SH-SY5Y (cell line): Measurements from ENCODE around the gene MAGOHB.

Experiments
- GATA2 ChIP-seq: IDR thresholded peaks from 2 replicates; pipeline ENCODE4 v1.6.1; 2011; ENCODE audit warnings: mild to moderate bottlenecking, low read depth, low read length
- GATA3 ChIP-seq: IDR thresholded peaks from 2 replicates; pipeline ENCODE4 v1.6.1; 2011; ENCODE audit warnings: low read depth, mild to moderate bottlenecking, low read length, moderate library complexity

DNA sequence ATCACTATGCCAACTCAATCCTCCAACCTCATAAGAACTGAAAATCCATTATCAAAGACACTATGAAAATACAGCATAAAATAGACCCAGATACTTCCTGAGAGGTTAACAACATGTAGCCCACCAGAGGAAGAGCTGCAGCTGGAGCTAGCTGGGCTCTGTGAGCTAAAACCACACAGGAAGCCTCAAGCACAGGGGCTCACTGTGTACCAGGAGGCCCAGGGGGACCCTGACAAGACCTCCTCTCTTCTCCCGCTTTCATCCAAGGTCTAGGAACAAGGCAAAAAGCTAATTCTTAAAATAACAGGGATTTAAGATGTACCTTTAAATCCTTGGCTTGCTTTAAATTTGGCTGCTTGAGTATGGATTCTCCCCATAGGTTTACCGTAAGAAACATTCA, 54.2 kb downstream of the MAGOHB start:
- TF ChIP-seq GATA2 (no peak), GATA3 (no peak)
